Uterus (tissue), 4 donors: Measurements from ENCODE around the gene IPPK. TPM values are rescaled to one million over a fixed set of nuclear protein-coding genes. Genes with fewer than 3 reads are reported as not detected.

Experiments used
- DNase-seq, 2 donors: peaks; one replicate each; pipeline ENCODE4 v3.0.0-alpha.2; 2019 to 2020
- H3K27ac ChIP-seq, 2 donors: fragments of 200-600 bp; sonication (generic); 1 replicate in 1 of 2; 2 replicates in 1 of 2; pipeline ENCODE4 v1.5.1; 2016 to 2018
- H3K27me3 ChIP-seq, 2 donors: fragments of 200-600 bp; sonication (generic); one replicate each; pipeline ENCODE4 v1.5.1; 2018 to 2019; ENCODE audit warnings: control low read depth in 1 of 2
- H3K36me3 ChIP-seq, 2 donors: fragments of 200-600 bp; sonication (generic); one replicate each; pipeline ENCODE4 v1.5.1; 2019; ENCODE audit warnings: control low read depth in 1 of 2
- H3K4me1 ChIP-seq, 2 donors: fragments of 200-600 bp; sonication (generic); one replicate each; pipeline ENCODE4 v1.5.1; 2018 to 2019; ENCODE audit warnings: control low read depth in 1 of 2
- H3K4me3 ChIP-seq, 2 donors: fragments of 200-600 bp; sonication (generic); 1 replicate in 1 of 2; 2 replicates in 1 of 2; pipeline ENCODE4 v1.5.1; 2018 to 2019; ENCODE audit warnings: mild to moderate bottlenecking in 1 of 2
- H3K9me3 ChIP-seq, 2 donors: fragments of 200-600 bp; sonication (generic); one replicate each; pipeline ENCODE4 v1.5.1; 2019; ENCODE audit warnings: control low read depth in 1 of 2
- POLR2A ChIP-seq, 2 donors: fragments of 450-650 bp; IDR thresholded peaks; one replicate each; pipeline ENCODE4 v1.6.1; 2016; ENCODE audit warnings: antibody characterized with exemption in 2 of 2, mild to moderate bottlenecking in 1 of 2, moderate library complexity in 1 of 2
- intact Hi-C: fragments of 100-400 bp; cut with DNase I; formaldehyde crosslinking; loops from one replicate; pipeline ENCODE4 v1.15.1; 2023; ENCODE audit warnings: low total_unique reads
- total RNA-seq, 4 donors: library from RNA; depleted of rRNA in 3 of 4; stranded (reverse); fragments of >200 nt in 3 of 4; gene quantifications; one replicate each; pipeline versions ENCODE4 v1.1.0 to v1.2.4, GENCODE V29; 2014 to 2023
- TF ChIP-seq, protein P1 (sequence below), 4 experiments: fragments of 200-600 bp in 2 of 4; fragments of 450-650 bp in 2 of 4; sonication (generic) in 2 of 4; IDR thresholded peaks; one replicate each; pipeline ENCODE4 v1.5.1; 2016 to 2019; ENCODE audit warnings: antibody characterized with exemption in 4 of 4, mild to moderate bottlenecking in 2 of 4, moderate library complexity in 1 of 4
- donor health status: DM: yes; HTN: yes; CAD: no.

IPPK gene
- total RNA-seq, 4 donors from 2014 or later, result 5.9 to 13.1 (median 8.5) TPM

GRCh38 chr9:92654481-92655301, 15.2 kb downstream of the IPPK start:
- H3K4me1 ChIP-seq, result no peaks in the 10 kb centered on the region
- no peak for TF ChIP-seq POLR2A (IDR thresholded peaks at IDR 0.05)
- TF ChIP-seq, protein P1, sequence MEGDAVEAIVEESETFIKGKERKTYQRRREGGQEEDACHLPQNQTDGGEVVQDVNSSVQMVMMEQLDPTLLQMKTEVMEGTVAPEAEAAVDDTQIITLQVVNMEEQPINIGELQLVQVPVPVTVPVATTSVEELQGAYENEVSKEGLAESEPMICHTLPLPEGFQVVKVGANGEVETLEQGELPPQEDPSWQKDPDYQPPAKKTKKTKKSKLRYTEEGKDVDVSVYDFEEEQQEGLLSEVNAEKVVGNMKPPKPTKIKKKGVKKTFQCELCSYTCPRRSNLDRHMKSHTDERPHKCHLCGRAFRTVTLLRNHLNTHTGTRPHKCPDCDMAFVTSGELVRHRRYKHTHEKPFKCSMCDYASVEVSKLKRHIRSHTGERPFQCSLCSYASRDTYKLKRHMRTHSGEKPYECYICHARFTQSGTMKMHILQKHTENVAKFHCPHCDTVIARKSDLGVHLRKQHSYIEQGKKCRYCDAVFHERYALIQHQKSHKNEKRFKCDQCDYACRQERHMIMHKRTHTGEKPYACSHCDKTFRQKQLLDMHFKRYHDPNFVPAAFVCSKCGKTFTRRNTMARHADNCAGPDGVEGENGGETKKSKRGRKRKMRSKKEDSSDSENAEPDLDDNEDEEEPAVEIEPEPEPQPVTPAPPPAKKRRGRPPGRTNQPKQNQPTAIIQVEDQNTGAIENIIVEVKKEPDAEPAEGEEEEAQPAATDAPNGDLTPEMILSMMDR (IDR thresholded peaks at IDR 0.05), result no peak
- H3K27ac ChIP-seq, result peak overlapping the region in 1 of 2 donors; percentile 88
- no peak for DNase-seq
- no peaks in the 10 kb centered on the region for H3K27me3 ChIP-seq
- no peak overlapping the region for H3K4me3 ChIP-seq
- H3K9me3 ChIP-seq, result no peaks in the 10 kb centered on the region
- no peaks in the 10 kb centered on the region for H3K36me3 ChIP-seq
- intact Hi-C loops, result no loop called here

DNA sequence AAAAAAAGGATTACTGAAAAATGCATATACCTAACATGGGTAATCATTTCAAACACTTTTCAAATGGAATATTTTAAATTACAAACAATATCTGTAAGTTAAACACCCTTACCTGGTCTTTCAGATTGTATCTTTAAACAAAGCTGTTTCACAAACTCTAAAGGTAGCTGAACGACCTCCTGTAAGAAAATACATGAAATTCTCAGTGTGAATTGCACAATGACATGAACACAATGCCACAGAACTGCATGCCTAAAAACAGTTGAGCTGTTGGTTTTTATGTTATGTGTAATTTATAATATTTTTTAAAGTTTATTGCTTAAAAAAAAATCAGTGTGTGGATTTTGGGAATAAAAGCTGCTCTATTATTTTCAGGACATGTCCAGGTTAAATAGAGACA, 17.5 kb downstream of the IPPK start:
- Histone ChIP-seq H3K36me3 (no peaks in the 10 kb centered on the region), H3K9me3 (no peaks in the 10 kb centered on the region), H3K4me1 (no peaks in the 10 kb centered on the region), H3K27ac (peak overlapping the region; percentile 82 to 88), H3K27me3 (no peaks in the 10 kb centered on the region), H3K4me3 (no peak overlapping the region)
- intact Hi-C loops, result no loop called here
- TF ChIP-seq, protein P1 (IDR thresholded peaks at IDR 0.05), result no peak
- no peak for TF ChIP-seq POLR2A (IDR thresholded peaks at IDR 0.05)
- no peak for DNase-seq

- DNase-seq, result peak; percentile 86 to 91
- H3K4me3 ChIP-seq, result peak overlapping the region; percentile 12 to 15
- H3K9me3 ChIP-seq, result no peaks in the 10 kb centered on the region
- no peaks in the 10 kb centered on the region for H3K27me3 ChIP-seq
- no peaks in the 10 kb centered on the region for H3K36me3 ChIP-seq
- no peak for TF ChIP-seq POLR2A (IDR thresholded peaks at IDR 0.05)
- TF ChIP-seq, protein P1 (IDR thresholded peaks at IDR 0.05), result no peak
- H3K4me1 ChIP-seq, result no peaks in the 10 kb centered on the region
- intact Hi-C loops, result no loop called here
- peak overlapping the region; percentile 82 to 88 for H3K27ac ChIP-seq
These were observed 18.9 kb downstream of the IPPK start for GRCh38 chr9:92650839-92651621.

DNA sequence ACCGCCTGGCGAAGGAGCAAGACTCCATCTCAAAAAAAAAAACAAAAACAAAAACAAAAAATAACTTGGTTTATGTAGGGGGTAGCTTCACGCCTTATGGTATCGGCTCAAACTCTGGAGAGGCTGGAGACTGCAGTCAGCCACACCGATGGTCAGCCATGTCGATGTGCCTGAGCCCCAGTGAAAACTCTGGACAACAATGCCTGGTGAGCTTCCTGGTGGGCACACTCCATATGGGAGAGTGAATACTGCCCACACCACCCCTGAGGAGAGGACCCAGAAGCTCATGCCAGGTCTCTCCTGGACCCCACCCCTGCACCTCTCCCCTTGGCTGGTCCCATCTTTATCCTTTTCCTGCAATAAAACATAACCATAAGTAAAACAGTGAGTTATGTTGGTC, 19.6 kb downstream of the IPPK start:
- intact Hi-C loops, result no loop called here
- Histone ChIP-seq H3K4me1 (no peaks in the 10 kb centered on the region), H3K36me3 (no peaks in the 10 kb centered on the region), H3K4me3 (no peak overlapping the region), H3K9me3 (no peaks in the 10 kb centered on the region), H3K27me3 (no peaks in the 10 kb centered on the region), H3K27ac (peak overlapping the region; percentile 82 to 88)
- peak in 1 of 2 donors; percentile 11 for DNase-seq
- TF ChIP-seq, protein P1 (IDR thresholded peaks at IDR 0.05), result no peak
- TF ChIP-seq POLR2A (IDR thresholded peaks at IDR 0.05), result no peak

GRCh38 chr9:92649007-92649406, 20.9 kb downstream of the IPPK start:
- no peaks in the 10 kb centered on the region for H3K9me3 ChIP-seq
- peak in 1 of 2 donors; percentile 13 for DNase-seq
- no peak overlapping the region for H3K4me3 ChIP-seq
- TF ChIP-seq POLR2A (IDR thresholded peaks at IDR 0.05), result no peak
- TF ChIP-seq, protein P1 (IDR thresholded peaks at IDR 0.05), result no peak
- H3K36me3 ChIP-seq, result no peaks in the 10 kb centered on the region
- intact Hi-C loops, result no loop called here
- H3K4me1 ChIP-seq, result no peaks in the 10 kb centered on the region
- no peaks in the 10 kb centered on the region for H3K27me3 ChIP-seq
- H3K27ac ChIP-seq, result no peak overlapping the region
